GM12878 (cell line): ENCODE measurements around the gene BTBD7. TPM values are rescaled to one million over a fixed set of nuclear protein-coding genes. Genes with fewer than 3 reads are reported as not detected.
A peak's percentile ranks its signal among the peaks of the same experiment; 100 is the strongest.

Source experiments
- ATAC-seq: fragments of 200-7000 bp; cut with Tn5 transposase; 3 replicates; pipeline ENCODE4 v1.9.1; 2020; ENCODE audit warnings: mild to moderate bottlenecking, moderate library complexity
- Bru-seq: library from RNA; stranded (reverse); fragments of 400-500 nt; gene quantifications from one replicate; lab custom pipeline; 2021; lab: Mats Ljungman, UMichigan
- BruChase-seq, 2 experiments: library from RNA; stranded (reverse); fragments of 400-500 nt; gene quantifications; one replicate each; lab custom pipeline; 2021; lab: Mats Ljungman, UMichigan
- BruUV-seq: library from RNA; stranded (reverse); fragments of 400-500 nt; replicated peaks from 2 replicates; lab custom pipeline; 2021; lab: Mats Ljungman, UMichigan
- CTCF ChIA-PET: fragments of 300-600 bp; sonication (Branson Sonifier 250); formaldehyde crosslinking; extraction: SDS; loops from one replicate; lab custom pipeline; 2021; ENCODE audit warnings: inconsistent platforms; lab: Yijun Ruan, JAX
- POLR2A ChIA-PET: fragments of 350-600 bp; formaldehyde crosslinking; extraction: SDS; loops from one replicate; lab custom pipeline; 2021; ENCODE audit warnings: inconsistent platforms; lab: Charles Lee
- RAD21 ChIA-PET: fragments of 300-600 bp; sonication (Branson Sonifier 250); formaldehyde crosslinking; loops from one replicate; lab custom pipeline; 2023; ENCODE audit warnings: antibody characterized with exemption; ENCODE audit not compliant: unreplicated experiment; lab: Charles Lee
- SMC1A ChIA-PET: fragments of 300-600 bp; sonication (Branson Sonifier 250); formaldehyde crosslinking; loops from one replicate; lab custom pipeline; 2023; ENCODE audit not compliant: unreplicated experiment, uncharacterized antibody; lab: Charles Lee
- DNase-seq: peaks from one replicate; pipeline ENCODE4 v3.0.0-alpha.2; 2011; ENCODE audit warnings: low read depth, low spot score
- FAIRE-seq: peaks from 3 replicates; lab custom pipeline; 2011; peaks lifted over from hg19 to GRCh38; lab: Jason Lieb, UNC
- H2AFZ ChIP-seq: 2 replicates; pipeline ENCODE4 v1.6.0; 2011; ENCODE audit warnings: low read depth, low read length, control low read depth; ENCODE audit not compliant: control insufficient read depth
- H3K27ac ChIP-seq: 2 replicates; pipeline ENCODE4 v1.5.1; 2011; ENCODE audit warnings: control low read depth; ENCODE audit not compliant: control insufficient read depth, insufficient read depth
- H3K27me3 ChIP-seq, 2 experiments: replicated peaks in 1 of 2; 2 replicates each; pipeline versions ENCODE4 v1.6.0 to v1.6.1; 2011; ENCODE audit warnings: low read length in 1 of 2; ENCODE audit not compliant: control insufficient read depth in 2 of 2, insufficient read depth in 2 of 2
- H3K36me3 ChIP-seq, 2 experiments: 2 replicates each; pipeline ENCODE4 v1.5.1; 2011; ENCODE audit warnings: low read length in 1 of 2; ENCODE audit not compliant: control insufficient read depth in 2 of 2, insufficient read depth in 2 of 2
- H3K4me1 ChIP-seq: 2 replicates; pipeline ENCODE4 v1.6.1; 2011; ENCODE audit warnings: mild to moderate bottlenecking, low read length, moderate library complexity, mixed read lengths; ENCODE audit not compliant: control insufficient read depth, insufficient read depth
- H3K4me2 ChIP-seq: 2 replicates; pipeline ENCODE4 v1.6.0; 2011; ENCODE audit warnings: control low read depth; ENCODE audit not compliant: control insufficient read depth, insufficient read depth
- H3K4me3 ChIP-seq: fragments of 200-600 bp; sonication (generic); 2 replicates; pipeline ENCODE4 v1.5.1; 2016
- H3K79me2 ChIP-seq: 2 replicates; pipeline ENCODE4 v1.6.0; 2011; ENCODE audit warnings: low read length; ENCODE audit not compliant: control insufficient read depth, insufficient read depth
- H3K9ac ChIP-seq: 2 replicates; pipeline ENCODE4 v1.8.0; 2011; ENCODE audit warnings: low read length, control low read depth, mixed read lengths; ENCODE audit not compliant: control insufficient read depth, insufficient read depth
- H3K9me3 ChIP-seq: replicated peaks from 3 replicates; pipeline ENCODE4 v1.5.1; 2011; ENCODE audit warnings: mild to moderate bottlenecking, low read length; ENCODE audit not compliant: control insufficient read depth, insufficient read depth
- H4K20me1 ChIP-seq: 2 replicates; pipeline ENCODE4 v1.6.0; 2011; ENCODE audit not compliant: control insufficient read depth, insufficient read depth
- BHLHE40 ChIP-seq, 2 experiments: fragments of 450-650 bp in 1 of 2; IDR thresholded peaks; 2 replicates each; pipeline ENCODE4 v1.6.1; 2011 to 2017; ENCODE audit warnings: low read depth in 2 of 2, borderline replicate concordance in 1 of 2, improper control_type of control experiment in 1 of 2, low read length in 1 of 2, mild to moderate bottlenecking in 1 of 2
- CREB1 ChIP-seq: IDR thresholded peaks from 2 replicates; pipeline ENCODE4 v1.6.1; 2012; ENCODE audit warnings: low read depth, mild to moderate bottlenecking, inconsistent platforms
- HCFC1 ChIP-seq: fragments of 150-350 bp; IDR thresholded peaks from 2 replicates; pipeline ENCODE4 v1.6.1; 2014; ENCODE audit warnings: low read length
- IKZF2 ChIP-seq, 2 experiments: fragments of 450-650 bp; IDR thresholded peaks; 2 replicates each; pipeline ENCODE4 v1.6.1; 2017; ENCODE audit warnings: mild to moderate bottlenecking in 2 of 2, moderate library complexity in 2 of 2
- POLR2AphosphoS2 ChIP-seq: IDR thresholded peaks from 2 replicates; pipeline ENCODE4 v1.6.1; 2011; ENCODE audit warnings: low read depth, mild to moderate bottlenecking, low read length, improper control_type of control experiment, moderate library complexity
- RELA ChIP-seq: fragments of 450-650 bp; IDR thresholded peaks from 2 replicates; pipeline ENCODE4 v1.8.0; 2014; ENCODE audit warnings: borderline replicate concordance; ENCODE audit not compliant: partially characterized antibody
- ZBED1 ChIP-seq: IDR thresholded peaks from 2 replicates; pipeline ENCODE4 v1.6.1; 2016; ENCODE audit warnings: borderline replicate concordance
- ZNF622 ChIP-seq: fragments of 450-650 bp; IDR thresholded peaks from 2 replicates; pipeline ENCODE4 v1.6.1; 2017; ENCODE audit warnings: mild to moderate bottlenecking, inconsistent platforms
- WGBS: methylation state at CpG from one replicate; pipeline ENCODE4 v1.1.6; 2016; ENCODE audit warnings: low lambda C conversion rate; ENCODE audit not compliant: insufficient replicate concordance, insufficient coverage; ENCODE audit errors: missing lambda C conversion rate; 5-methylcytosine and 5-hydroxymethylcytosine counted together
- in situ Hi-C: fragments of 300-500 bp; cut with MboI; formaldehyde crosslinking; loops from 9 replicates; pipeline ENCODE4 v1.14.3; 2018; ENCODE audit warnings: mixed read lengths
- intact Hi-C: fragments of 100-400 bp; cut with micrococcal nuclease; formaldehyde crosslinking; loops from one replicate; pipeline ENCODE4 v1.14.2; 2022; ENCODE audit not compliant: unreplicated experiment
- long read RNA-seq, 2 experiments: library from polyadenylated mRNA; unstranded; transcript quantifications; one replicate each; pipeline ENCODE4 v2.0.0, GENCODE V29; 2019 to 2020
- polyA minus RNA-seq, 3 experiments: library from RNA; depleted of rRNA, polyadenylated mRNA; stranded (reverse); fragments of >200 nt; gene quantifications; 2 replicates each; pipeline ENCODE4 v1.2.3, GENCODE V29; 2011
- polyA plus RNA-seq, 11 experiments: library from polyadenylated mRNA; depleted of rRNA in 4 of 11; unstranded in 6 of 11; stranded (reverse) in 5 of 11; fragments of >200 nt; fragmentation: Nextera tagmentation in 4 of 11; fragmentation: Illumina TruSeq in 1 of 11; extraction: Ambion mirVana in 4 of 11; extraction: Trizol in 1 of 11; gene quantifications; 1 replicate in 1 of 11; 2 replicates in 10 of 11; pipeline versions ENCODE4 v1.2.1 to v1.2.3, GENCODE V29; 2011 to 2016; ENCODE audit warnings: inconsistent platforms in 2 of 11, missing spikeins in 2 of 11, low read depth in 1 of 11
- total RNA-seq, 4 experiments: library from RNA; depleted of rRNA in 3 of 4; stranded (reverse); fragments of >200 nt in 3 of 4; fragmentation: Illumina TruSeq in 1 of 4; extraction: Trizol in 1 of 4; gene quantifications; 2 replicates each; pipeline versions ENCODE4 v1.2.1 to v1.2.3, GENCODE V29; 2013 to 2021
- TF ChIP-seq, protein P1 (sequence below): IDR thresholded peaks from 2 replicates; pipeline ENCODE4 v1.6.1; 2012; ENCODE audit warnings: low read depth, low read length, improper control_type of control experiment
- TF ChIP-seq, protein P2 (sequence below): fragments of 450-650 bp; IDR thresholded peaks from 2 replicates; pipeline ENCODE4 v1.6.1; 2018; ENCODE audit warnings: mild to moderate bottlenecking, low read depth, moderate library complexity; ENCODE audit not compliant: partially characterized antibody
- TF ChIP-seq, protein P3 (sequence below): fragments of 450-650 bp; IDR thresholded peaks from 2 replicates; pipeline ENCODE4 v1.6.1; 2017; ENCODE audit warnings: mild to moderate bottlenecking, moderate library complexity

Gene BTBD7
- total RNA-seq (2013; cell fraction: nucleolus; rRNA removed), result 51.4 and 54.4 TPM in 2 replicates
- 9.7 and 10.7 TPM in 2 replicates for total RNA-seq (2014; rRNA removed)
- 11.5 and 12.6 TPM in 2 replicates for total RNA-seq (2014; rRNA removed; fragmentation: Illumina TruSeq; extraction: Trizol)
- 14.1 and 17.0 TPM in 2 replicates for total RNA-seq (2021)
- 5.0 TPM for polyA plus RNA-seq (2011; ENCODE audit: low read depth)
- polyA plus RNA-seq (2011; rRNA removed), result 14.6 and 16.5 TPM in 2 replicates
- polyA plus RNA-seq (2011; cell fraction: cytosol; rRNA removed), result 12.7 and 13.0 TPM in 2 replicates
- 11.9 and 13.7 TPM in 2 replicates for polyA plus RNA-seq (2011; cell fraction: nucleus; rRNA removed)
- 6.2 and 6.6 TPM in 2 replicates for polyA plus RNA-seq (2012)
- 12.7 and 14.3 TPM in 2 replicates for polyA plus RNA-seq (2014; fragmentation: Illumina TruSeq; extraction: Trizol)
- 1 to 10 TPM; 3.6 to 6.0 TPM for polyA plus RNA-seq (2014; fragmentation: Nextera tagmentation; extraction: Ambion mirVana)
- 8.8 and 9.4 TPM in 2 replicates for polyA plus RNA-seq (2014; rRNA removed)
- 1 to 10 TPM; 6.6 to 8.2 TPM for polyA plus RNA-seq (2016; fragmentation: Nextera tagmentation; extraction: Ambion mirVana)
- polyA minus RNA-seq (2011; rRNA and poly(A)+ RNA removed), result 20.5 and 26.5 TPM in 2 replicates
- 5.6 and 10.2 TPM in 2 replicates for polyA minus RNA-seq (2011; cell fraction: cytosol; rRNA and poly(A)+ RNA removed)
- 7.5 and 13.9 TPM in 2 replicates for polyA minus RNA-seq (2011; cell fraction: nucleus; rRNA and poly(A)+ RNA removed)
- Bru-seq, nascent RNA, result percentile 85 among the genes with signal in this experiment
- BruChase-seq, experiment 1, labeled RNA remaining after a 6-hour chase, result percentile 85 among the genes with signal in this experiment
- percentile 89 among the genes with signal in this experiment for BruChase-seq, experiment 2, labeled RNA remaining after a 2-hour chase
- long read RNA-seq, experiment 1, partial matches to known transcripts, result 1 of 2 reads
- long read RNA-seq, experiment 1, other reads (novel, unspliced or antisense), result 1 of 2 reads
- long read RNA-seq, experiment 2, partial matches to known transcripts, result 1 of 10 reads
- long read RNA-seq, experiment 2, other reads (novel, unspliced or antisense), result 9 of 10 reads

GRCh38 chr14:93332853-93333630 lies at the start of gene BTBD7:
TSS of gene BTBD7 (minus strand) at chr14:93333036. CDS start at chr14:93296051, 36,985 bp downstream.
- SMC1A ChIA-PET, result interaction anchor here (1.0 to 1.2 kb wide), 2 partner anchors 35 to 98 kb away, joined by 3 read pairs; no protein-coding TSS in a partner anchor
- peaks cover 56% of the 10 kb centered on the region for H3K79me2 ChIP-seq
- H3K27me3 ChIP-seq, result no peaks in the 10 kb centered on the region
- intact Hi-C loops (loop anchor here (1.0 to 5.0 kb wide), 3 partner anchors 42 to 216 kb away; no protein-coding TSS in a partner anchor), in situ Hi-C loops (no loop called here)
- POLR2A ChIA-PET, result no interaction called here
- H3K4me1 ChIP-seq, result peaks cover 8% of the 10 kb centered on the region
- H3K9me3 ChIP-seq, result peaks cover 2% of the 10 kb centered on the region; the same call in 1 of the 3 replicates
- peak within 1 kb of the TSS; percentile 86 for H3K4me3 ChIP-seq
- TSS peak; percentile 90 for BruUV-seq
- FAIRE-seq (peak; percentile 47), ATAC-seq (peak; percentile 89), DNase-seq (peak; percentile 63)
- under 1% methylated on average over 71 of the region's 74 CpGs for WGBS
- peak within 1 kb of the TSS; percentile 96 for H2AFZ ChIP-seq
- peak within 1 kb of the TSS; percentile 78 for H3K27ac ChIP-seq
- 0 out of 2 replicates have a peak, but pooled peaks cover 4% of the 10 kb centered on the region for H4K20me1 ChIP-seq
- no peaks in the 10 kb centered on the region for H3K36me3 ChIP-seq
- RAD21 ChIA-PET, result no interaction called here
- CTCF ChIA-PET, result no interaction called here
- peak within 1 kb of the TSS; percentile 94 for H3K9ac ChIP-seq
- peak within 1 kb of the TSS; percentile 93 for H3K4me2 ChIP-seq
- no peak for TF ChIP-seq ZNF622
- TF ChIP-seq, protein P1, sequence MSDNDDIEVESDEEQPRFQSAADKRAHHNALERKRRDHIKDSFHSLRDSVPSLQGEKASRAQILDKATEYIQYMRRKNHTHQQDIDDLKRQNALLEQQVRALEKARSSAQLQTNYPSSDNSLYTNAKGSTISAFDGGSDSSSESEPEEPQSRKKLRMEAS, result peak; percentile 97
- TF ChIP-seq, protein P2, sequence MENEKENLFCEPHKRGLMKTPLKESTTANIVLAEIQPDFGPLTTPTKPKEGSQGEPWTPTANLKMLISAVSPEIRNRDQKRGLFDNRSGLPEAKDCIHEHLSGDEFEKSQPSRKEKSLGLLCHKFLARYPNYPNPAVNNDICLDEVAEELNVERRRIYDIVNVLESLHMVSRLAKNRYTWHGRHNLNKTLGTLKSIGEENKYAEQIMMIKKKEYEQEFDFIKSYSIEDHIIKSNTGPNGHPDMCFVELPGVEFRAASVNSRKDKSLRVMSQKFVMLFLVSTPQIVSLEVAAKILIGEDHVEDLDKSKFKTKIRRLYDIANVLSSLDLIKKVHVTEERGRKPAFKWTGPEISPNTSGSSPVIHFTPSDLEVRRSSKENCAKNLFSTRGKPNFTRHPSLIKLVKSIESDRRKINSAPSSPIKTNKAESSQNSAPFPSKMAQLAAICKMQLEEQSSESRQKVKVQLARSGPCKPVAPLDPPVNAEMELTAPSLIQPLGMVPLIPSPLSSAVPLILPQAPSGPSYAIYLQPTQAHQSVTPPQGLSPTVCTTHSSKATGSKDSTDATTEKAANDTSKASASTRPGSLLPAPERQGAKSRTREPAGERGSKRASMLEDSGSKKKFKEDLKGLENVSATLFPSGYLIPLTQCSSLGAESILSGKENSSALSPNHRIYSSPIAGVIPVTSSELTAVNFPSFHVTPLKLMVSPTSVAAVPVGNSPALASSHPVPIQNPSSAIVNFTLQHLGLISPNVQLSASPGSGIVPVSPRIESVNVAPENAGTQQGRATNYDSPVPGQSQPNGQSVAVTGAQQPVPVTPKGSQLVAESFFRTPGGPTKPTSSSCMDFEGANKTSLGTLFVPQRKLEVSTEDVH, result peak; percentile 26
- peak; percentile 89 for TF ChIP-seq CREB1
- TF ChIP-seq, protein P3, sequence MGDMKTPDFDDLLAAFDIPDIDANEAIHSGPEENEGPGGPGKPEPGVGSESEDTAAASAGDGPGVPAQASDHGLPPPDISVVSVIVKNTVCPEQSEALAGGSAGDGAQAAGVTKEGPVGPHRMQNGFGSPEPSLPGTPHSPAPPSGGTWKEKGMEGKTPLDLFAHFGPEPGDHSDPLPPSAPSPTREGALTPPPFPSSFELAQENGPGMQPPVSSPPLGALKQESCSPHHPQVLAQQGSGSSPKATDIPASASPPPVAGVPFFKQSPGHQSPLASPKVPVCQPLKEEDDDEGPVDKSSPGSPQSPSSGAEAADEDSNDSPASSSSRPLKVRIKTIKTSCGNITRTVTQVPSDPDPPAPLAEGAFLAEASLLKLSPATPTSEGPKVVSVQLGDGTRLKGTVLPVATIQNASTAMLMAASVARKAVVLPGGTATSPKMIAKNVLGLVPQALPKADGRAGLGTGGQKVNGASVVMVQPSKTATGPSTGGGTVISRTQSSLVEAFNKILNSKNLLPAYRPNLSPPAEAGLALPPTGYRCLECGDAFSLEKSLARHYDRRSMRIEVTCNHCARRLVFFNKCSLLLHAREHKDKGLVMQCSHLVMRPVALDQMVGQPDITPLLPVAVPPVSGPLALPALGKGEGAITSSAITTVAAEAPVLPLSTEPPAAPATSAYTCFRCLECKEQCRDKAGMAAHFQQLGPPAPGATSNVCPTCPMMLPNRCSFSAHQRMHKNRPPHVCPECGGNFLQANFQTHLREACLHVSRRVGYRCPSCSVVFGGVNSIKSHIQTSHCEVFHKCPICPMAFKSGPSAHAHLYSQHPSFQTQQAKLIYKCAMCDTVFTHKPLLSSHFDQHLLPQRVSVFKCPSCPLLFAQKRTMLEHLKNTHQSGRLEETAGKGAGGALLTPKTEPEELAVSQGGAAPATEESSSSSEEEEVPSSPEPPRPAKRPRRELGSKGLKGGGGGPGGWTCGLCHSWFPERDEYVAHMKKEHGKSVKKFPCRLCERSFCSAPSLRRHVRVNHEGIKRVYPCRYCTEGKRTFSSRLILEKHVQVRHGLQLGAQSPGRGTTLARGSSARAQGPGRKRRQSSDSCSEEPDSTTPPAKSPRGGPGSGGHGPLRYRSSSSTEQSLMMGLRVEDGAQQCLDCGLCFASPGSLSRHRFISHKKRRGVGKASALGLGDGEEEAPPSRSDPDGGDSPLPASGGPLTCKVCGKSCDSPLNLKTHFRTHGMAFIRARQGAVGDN, result peak; percentile 65; the same call in 1 of the 2 replicates
- peak in 1 of 2 experiments; percentile 26; a peak in 2 of 4 replicates for TF ChIP-seq IKZF2 (IDR thresholded peaks at IDR 0.05)
- TF ChIP-seq BHLHE40 (IDR thresholded peaks at IDR 0.05; ENCODE audit: borderline replicate concordance in 1 of 2, low read depth in 2 of 2, low read length in 1 of 2), result peak; percentile 70 to 88; a peak in 3 of 4 replicates
- no peak for TF ChIP-seq ZBED1
- peak; percentile 48; the same call in 1 of the 2 replicates for TF ChIP-seq POLR2AphosphoS2
- peak; percentile 26 for TF ChIP-seq RELA
- TF ChIP-seq HCFC1, result 0 out of 2 replicates have a peak, but pooled peaks have one; percentile 33
